ENCODE data around the gene TMEM63C. TPM values are rescaled to one million over a fixed set of nuclear protein-coding genes. Genes with fewer than 3 reads are reported as not detected.

The TMEM63C gene
- total RNA-seq, 1 experiment from 2014 or later, result 5.4 TPM

GRCh38 chr14:77257700-77258099 lies 76.1 kb downstream of the TMEM63C start:
- Histone ChIP-seq H3K27me3 (ENCODE audit: low read length) (no peaks in the 10 kb centered on the region), H3K9me2 (replicated peaks; ENCODE audit: low read length) (no peaks in the 10 kb centered on the region), H3K9me3 (ENCODE audit: low read length) (no peaks in the 10 kb centered on the region), H3K79me2 (ENCODE audit: low read length) (no peaks in the 10 kb centered on the region), H3K4me1 (ENCODE audit: insufficient read depth, low read length) (no peaks in the 10 kb centered on the region), H4K20me1 (ENCODE audit: low read length) (no peaks in the 10 kb centered on the region), H3K4me3 (ENCODE audit: low read length) (no peak overlapping the region), H2AFZ (ENCODE audit: low read length) (no peak overlapping the region), H3F3A (ENCODE audit: low read length, unreplicated experiment) (no peaks in the 10 kb centered on the region), H3K27ac (ENCODE audit: low read length) (no peak overlapping the region), H3K4me2 (ENCODE audit: low read length) (no peak overlapping the region), H3K9ac (ENCODE audit: low read length) (no peak overlapping the region), H3K36me3 (ENCODE audit: low read depth, low read length) (no peaks in the 10 kb centered on the region)
- no peak for ATAC-seq
- TF ChIP-seq CTCF (conservative IDR thresholded peaks at IDR 0.05; ENCODE audit: low read depth, low read length) (no peak), EZH2 (IDR thresholded peaks at IDR 0.05; ENCODE audit: low read length, unreplicated experiment) (no peak), EZH2phosphoT487 (IDR thresholded peaks at IDR 0.05; ENCODE audit: borderline replicate concordance, low read length) (no peak)
- POLR2A ChIA-PET (ENCODE audit: unreplicated experiment), result no interaction called here
- CTCF ChIA-PET, result no interaction called here
- DNase-seq, result no peak
- intact Hi-C loops (cut with micrococcal nuclease), result no loop called here
- no TSS peak for BruUV-seq (replicated peaks)

- CTCF ChIA-PET, result no interaction called here
These were observed 77.0 kb downstream of the TMEM63C start for GRCh38 chr14:77258566-77258965.

More at GRCh38 chr14:77258566-77258965, 77.0 kb downstream of the TMEM63C start:
- H3K9me3 ChIP-seq (ENCODE audit: low read length), result no peaks in the 10 kb centered on the region
- H3K4me2 ChIP-seq (ENCODE audit: low read length), result no peak overlapping the region
- no peaks in the 10 kb centered on the region for H3K79me2 ChIP-seq (ENCODE audit: low read length)
- DNase-seq, result no peak
- no peak overlapping the region for H2AFZ ChIP-seq (ENCODE audit: low read length)
- no peak overlapping the region for H3K4me3 ChIP-seq (ENCODE audit: low read length)
- TF ChIP-seq EZH2phosphoT487 (IDR thresholded peaks at IDR 0.05; ENCODE audit: borderline replicate concordance, low read length) (no peak), CTCF (conservative IDR thresholded peaks at IDR 0.05; ENCODE audit: low read depth, low read length) (no peak), EZH2 (IDR thresholded peaks at IDR 0.05; ENCODE audit: low read length, unreplicated experiment) (no peak)
- no TSS peak for BruUV-seq (replicated peaks)
- ATAC-seq, result no peak
- H4K20me1 ChIP-seq (ENCODE audit: low read length), result no peaks in the 10 kb centered on the region
- H3K27me3 ChIP-seq (ENCODE audit: low read length), result no peaks in the 10 kb centered on the region; the same call in 1 of the 2 replicates
- intact Hi-C loops (cut with micrococcal nuclease), result no loop called here
- H3K4me1 ChIP-seq (ENCODE audit: insufficient read depth, low read length), result no peaks in the 10 kb centered on the region
- H3K27ac ChIP-seq (ENCODE audit: low read length), result no peak overlapping the region
- H3F3A ChIP-seq (ENCODE audit: low read length, unreplicated experiment), result no peaks in the 10 kb centered on the region
- H3K9me2 ChIP-seq (replicated peaks; ENCODE audit: low read length), result no peaks in the 10 kb centered on the region
- H3K9ac ChIP-seq (ENCODE audit: low read length), result no peak overlapping the region
- POLR2A ChIA-PET (ENCODE audit: unreplicated experiment), result no interaction called here
- H3K36me3 ChIP-seq (ENCODE audit: low read depth, low read length), result no peaks in the 10 kb centered on the region

Measured in PC-3 (cell line).